ENCODE data around the gene ICA1. TPM values are rescaled to one million over a fixed set of nuclear protein-coding genes. Genes with fewer than 3 reads are reported as not detected.

The ICA1 gene
- total and polyA plus RNA-seq, 2 of the 4 experiments (the other 2 are of a cell fraction) = not detected

DNA sequence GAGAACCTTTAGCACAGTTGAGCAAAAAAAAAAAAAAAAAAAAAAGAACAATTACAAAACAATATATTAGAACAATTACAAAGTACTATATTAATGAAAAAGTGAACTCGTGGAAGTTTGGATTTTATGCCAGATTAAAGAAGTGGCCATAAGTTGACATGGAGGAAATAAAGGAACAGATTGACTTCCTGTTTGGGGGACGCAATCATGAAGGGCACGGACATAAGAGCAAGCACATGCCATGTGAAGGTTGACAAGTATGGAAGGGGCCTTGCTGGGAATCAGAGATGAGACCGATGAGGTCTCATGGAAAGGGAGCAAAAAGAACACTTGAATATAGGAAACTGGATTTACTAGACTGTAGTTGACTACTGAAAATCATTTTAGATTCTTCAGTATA lies 61.7 kb downstream of the ICA1 start:
- TF ChIP-seq RAD21 (IDR thresholded peaks at IDR 0.05; ENCODE audit: low read length) (no peak), CHD1 (IDR thresholded peaks at IDR 0.05; ENCODE audit: low read depth, low read length) (no peak), FOS (IDR thresholded peaks at IDR 0.05; ENCODE audit: low read depth, low read length) (no peak), NFE2L2 (IDR thresholded peaks at IDR 0.05; ENCODE audit: low read depth, low read length) (no peak), MAFK (IDR thresholded peaks at IDR 0.05; ENCODE audit: low read depth, low read length) (no peak), SMC3 (IDR thresholded peaks at IDR 0.05; ENCODE audit: low read depth, low read length) (no peak), BHLHE40 (IDR thresholded peaks at IDR 0.05; ENCODE audit: low read depth, low read length) (no peak), POLR2A (IDR thresholded peaks at IDR 0.05; ENCODE audit: low read depth, low read length) (no peak), CEBPB (IDR thresholded peaks at IDR 0.05; ENCODE audit: low read depth, low read length) (no peak), RFX5 (IDR thresholded peaks at IDR 0.05; ENCODE audit: low read depth, low read length) (no peak), MAZ (IDR thresholded peaks at IDR 0.05; ENCODE audit: borderline replicate concordance, low read depth, low read length) (no peak), MXI1 (IDR thresholded peaks at IDR 0.05; ENCODE audit: borderline replicate concordance, low read depth, low read length) (no peak), RCOR1 (IDR thresholded peaks at IDR 0.05; ENCODE audit: insufficient replicate concordance, low read length) (no peak)
- TF ChIP-seq, protein P1, sequence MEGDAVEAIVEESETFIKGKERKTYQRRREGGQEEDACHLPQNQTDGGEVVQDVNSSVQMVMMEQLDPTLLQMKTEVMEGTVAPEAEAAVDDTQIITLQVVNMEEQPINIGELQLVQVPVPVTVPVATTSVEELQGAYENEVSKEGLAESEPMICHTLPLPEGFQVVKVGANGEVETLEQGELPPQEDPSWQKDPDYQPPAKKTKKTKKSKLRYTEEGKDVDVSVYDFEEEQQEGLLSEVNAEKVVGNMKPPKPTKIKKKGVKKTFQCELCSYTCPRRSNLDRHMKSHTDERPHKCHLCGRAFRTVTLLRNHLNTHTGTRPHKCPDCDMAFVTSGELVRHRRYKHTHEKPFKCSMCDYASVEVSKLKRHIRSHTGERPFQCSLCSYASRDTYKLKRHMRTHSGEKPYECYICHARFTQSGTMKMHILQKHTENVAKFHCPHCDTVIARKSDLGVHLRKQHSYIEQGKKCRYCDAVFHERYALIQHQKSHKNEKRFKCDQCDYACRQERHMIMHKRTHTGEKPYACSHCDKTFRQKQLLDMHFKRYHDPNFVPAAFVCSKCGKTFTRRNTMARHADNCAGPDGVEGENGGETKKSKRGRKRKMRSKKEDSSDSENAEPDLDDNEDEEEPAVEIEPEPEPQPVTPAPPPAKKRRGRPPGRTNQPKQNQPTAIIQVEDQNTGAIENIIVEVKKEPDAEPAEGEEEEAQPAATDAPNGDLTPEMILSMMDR (conservative IDR thresholded peaks at IDR 0.05; ENCODE audit: low read depth, low read length) = no peak
- TF ChIP-seq, protein P2, sequence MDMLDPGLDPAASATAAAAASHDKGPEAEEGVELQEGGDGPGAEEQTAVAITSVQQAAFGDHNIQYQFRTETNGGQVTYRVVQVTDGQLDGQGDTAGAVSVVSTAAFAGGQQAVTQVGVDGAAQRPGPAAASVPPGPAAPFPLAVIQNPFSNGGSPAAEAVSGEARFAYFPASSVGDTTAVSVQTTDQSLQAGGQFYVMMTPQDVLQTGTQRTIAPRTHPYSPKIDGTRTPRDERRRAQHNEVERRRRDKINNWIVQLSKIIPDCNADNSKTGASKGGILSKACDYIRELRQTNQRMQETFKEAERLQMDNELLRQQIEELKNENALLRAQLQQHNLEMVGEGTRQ (IDR thresholded peaks at IDR 0.05; ENCODE audit: low read depth, low read length) = no peak
- TF ChIP-seq, protein P3, sequence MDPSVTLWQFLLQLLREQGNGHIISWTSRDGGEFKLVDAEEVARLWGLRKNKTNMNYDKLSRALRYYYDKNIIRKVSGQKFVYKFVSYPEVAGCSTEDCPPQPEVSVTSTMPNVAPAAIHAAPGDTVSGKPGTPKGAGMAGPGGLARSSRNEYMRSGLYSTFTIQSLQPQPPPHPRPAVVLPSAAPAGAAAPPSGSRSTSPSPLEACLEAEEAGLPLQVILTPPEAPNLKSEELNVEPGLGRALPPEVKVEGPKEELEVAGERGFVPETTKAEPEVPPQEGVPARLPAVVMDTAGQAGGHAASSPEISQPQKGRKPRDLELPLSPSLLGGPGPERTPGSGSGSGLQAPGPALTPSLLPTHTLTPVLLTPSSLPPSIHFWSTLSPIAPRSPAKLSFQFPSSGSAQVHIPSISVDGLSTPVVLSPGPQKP (IDR thresholded peaks at IDR 0.05; ENCODE audit: borderline replicate concordance, low read depth, low read length) = no peak
- no peak overlapping the region for H2BK5ac ChIP-seq (ENCODE audit: low read depth, low read length, poor library complexity, severe bottlenecking)
- no peak overlapping the region for H4K91ac ChIP-seq (ENCODE audit: insufficient read depth, low read depth, low read length)
- in situ Hi-C loops (cut with MboI; ENCODE audit: low sequenced_read_pairs) = loop anchor here (25.0 kb wide), 2 partner anchors 538 to 1088 kb away; no protein-coding TSS in a partner anchor
- H4K8ac ChIP-seq (ENCODE audit: low read depth in 2 of 2, low read length in 2 of 2) = no peak overlapping the region
- no peak overlapping the region for H2BK120ac ChIP-seq (ENCODE audit: low read depth, low read length)
- H3K79me1 ChIP-seq (ENCODE audit: low read depth in 1 of 2, low read length in 2 of 2) = no peaks in the 10 kb centered on the region
- no peaks in the 10 kb centered on the region for H3K9me1 ChIP-seq (ENCODE audit: insufficient read depth, low read length)
- H3K23ac ChIP-seq (ENCODE audit: low read depth, low read length) = no peak overlapping the region
- H3K9ac ChIP-seq (ENCODE audit: low read depth, low read length) = no peak overlapping the region
- H2AK5ac ChIP-seq (ENCODE audit: low read depth, low read length) = no peak overlapping the region
- no peak overlapping the region for H2AFZ ChIP-seq (replicated peaks; ENCODE audit: low read length, poor library complexity)
- H3K18ac ChIP-seq (ENCODE audit: low read depth, low read length) = no peak overlapping the region
- H2AK9ac ChIP-seq (replicated peaks; ENCODE audit: low read depth, low read length, poor library complexity) = no peak overlapping the region
- H3K56ac ChIP-seq (ENCODE audit: extremely low read depth, insufficient read depth, low read length) = no peak overlapping the region
- no TSS peak for BruUV-seq (replicated peaks)
- no peaks in the 10 kb centered on the region for H3K36me3 ChIP-seq (ENCODE audit: control insufficient read depth, insufficient read depth, low read length)
- H3K4ac ChIP-seq (ENCODE audit: low read depth, low read length) = no peak overlapping the region
- H3K4me3 ChIP-seq (ENCODE audit: insufficient read depth, low read depth, low read length) = no peak overlapping the region
- no peak overlapping the region for H2BK15ac ChIP-seq (ENCODE audit: low read depth, low read length)
- no peaks in the 10 kb centered on the region for H4K20me1 ChIP-seq (ENCODE audit: insufficient read depth, low read length)
- no peak overlapping the region for H4K5ac ChIP-seq (ENCODE audit: low read depth, low read length)
- no peak overlapping the region for H3K14ac ChIP-seq (replicated peaks; ENCODE audit: low read depth, low read length)
- 100% methylated on average over 1 of the region's 4 CpGs; no CpG with 5 or more reads in 1 of the 2 experiments for WGBS, 2 experiments (ENCODE audit: extremely low coverage in 2 of 2, insufficient read length in 1 of 2)
- ATAC-seq (ENCODE audit: low read depth) = no peak
- H3K27ac ChIP-seq (ENCODE audit: insufficient read depth, low read length) = no peak overlapping the region
- H3K27me3 ChIP-seq (ENCODE audit: control insufficient read depth, insufficient read depth, low read length) = peaks cover 2% of the 10 kb centered on the region; the same call in 1 of the 2 replicates
- H2BK20ac ChIP-seq (ENCODE audit: low read depth, low read length) = no peak overlapping the region
- ChIA-PET CTCF (no interaction called here), POLR2A (ENCODE audit: unreplicated experiment) (interaction anchor here (0.5 kb wide), 1 partner anchor 548 kb away, joined by 3 read pairs; no protein-coding TSS in a partner anchor)
- DNase-seq = no peak
- dilution Hi-C loops (cut with HindIII; ENCODE audit: low sequenced_read_pairs, unreplicated experiment) = no loop called here
- H3K9me3 ChIP-seq (ENCODE audit: control insufficient read depth, insufficient read depth, low read length) = no peaks in the 10 kb centered on the region
- no peak overlapping the region for H3K4me2 ChIP-seq (ENCODE audit: low read depth, low read length)
- intact Hi-C loops (cut with micrococcal nuclease) = no loop called here
- H3K4me1 ChIP-seq (ENCODE audit: control insufficient read depth, insufficient read depth, low read length) = no peaks in the 10 kb centered on the region

Measured in IMR-90 (cell line).